Breast epithelium (tissue), 4 donors: ENCODE data around the gene SDK1. TPM values are rescaled to one million over a fixed set of nuclear protein-coding genes. Genes with fewer than 3 reads are reported as not detected.

Source experiments
- DNase-seq, 2 donors: peaks; one replicate each; pipeline ENCODE4 v3.0.0-alpha.2; 2019; ENCODE audit warnings: low spot score in 2 of 2
- H3K27ac ChIP-seq, 2 donors: fragments of 200-600 bp; sonication (generic) in 1 of 2; one replicate each; pipeline ENCODE4 v1.5.1; 2016 to 2019; ENCODE audit warnings: mild to moderate bottlenecking in 1 of 2
- H3K27me3 ChIP-seq, 2 donors: fragments of 200-600 bp; sonication (generic) in 1 of 2; one replicate each; pipeline versions ENCODE4 v1.5.1 to v1.6.0; 2017 to 2019; ENCODE audit warnings: control low read depth in 1 of 2, mild to moderate bottlenecking in 1 of 2
- H3K36me3 ChIP-seq: fragments of 200-600 bp; one replicate; pipeline ENCODE4 v1.5.1; 2019
- H3K4me1 ChIP-seq, 2 donors: fragments of 200-600 bp; sonication (generic); one replicate each; pipeline ENCODE4 v1.5.1; 2016 to 2019; ENCODE audit warnings: control low read depth in 1 of 2
- H3K4me3 ChIP-seq, 3 donors: fragments of 200-600 bp; sonication (generic); 1 replicate in 2 of 3; 2 replicates in 1 of 3; pipeline ENCODE4 v1.5.1; 2016 to 2019; ENCODE audit warnings: mild to moderate bottlenecking in 3 of 3, moderate library complexity in 2 of 3
- H3K9me3 ChIP-seq, 2 donors: fragments of 200-600 bp; sonication (generic) in 1 of 2; one replicate each; pipeline ENCODE4 v1.5.1; 2016 to 2019; ENCODE audit warnings: control low read depth in 1 of 2
- CTCF ChIP-seq, 3 donors: fragments of 450-650 bp; IDR thresholded peaks; one replicate each; pipeline ENCODE4 v1.5.1; 2016 to 2017; ENCODE audit warnings: antibody characterized with exemption in 3 of 3, mild to moderate bottlenecking in 3 of 3, moderate library complexity in 3 of 3
- POLR2A ChIP-seq: fragments of 450-650 bp; IDR thresholded peaks from one replicate; pipeline ENCODE4 v1.6.1; 2016; ENCODE audit warnings: antibody characterized with exemption, mild to moderate bottlenecking, moderate library complexity
- POLR2AphosphoS5 ChIP-seq, 3 donors: sonication (generic); formaldehyde crosslinking; IDR thresholded peaks; one replicate each; pipeline ENCODE4 v1.6.1; 2017; ENCODE audit warnings: antibody characterized with exemption in 3 of 3
- intact Hi-C: fragments of 100-400 bp; cut with DNase I; formaldehyde crosslinking; loops from one replicate; pipeline ENCODE4 v1.15.1; 2023; ENCODE audit warnings: low total_unique reads
- total RNA-seq, 3 donors: library from RNA; depleted of rRNA; stranded (reverse); fragments of >200 nt; gene quantifications; one replicate each; pipeline ENCODE4 v1.1.0, GENCODE V29; 2016

Gene SDK1
- total RNA-seq, 3 donors from 2014 or later, result 3.7 to 18.2 (median 6.6) TPM

- intact Hi-C loops, result no loop called here
- no peaks in the 10 kb centered on the region for H3K27me3 ChIP-seq
- H3K4me3 ChIP-seq, result no peak overlapping the region
- H3K9me3 ChIP-seq, result no peaks in the 10 kb centered on the region
- DNase-seq, result no peak
- H3K27ac ChIP-seq, result no peak overlapping the region
- H3K36me3 ChIP-seq, result no peaks in the 10 kb centered on the region
- no peaks in the 10 kb centered on the region for H3K4me1 ChIP-seq
- TF ChIP-seq CTCF (IDR thresholded peaks at IDR 0.05) (no peak), POLR2A (no peak), POLR2AphosphoS5 (IDR thresholded peaks at IDR 0.05) (no peak)
Observed at GRCh38 chr7:3914051-3914775, 613.2 kb downstream of the SDK1 start.

DNA sequence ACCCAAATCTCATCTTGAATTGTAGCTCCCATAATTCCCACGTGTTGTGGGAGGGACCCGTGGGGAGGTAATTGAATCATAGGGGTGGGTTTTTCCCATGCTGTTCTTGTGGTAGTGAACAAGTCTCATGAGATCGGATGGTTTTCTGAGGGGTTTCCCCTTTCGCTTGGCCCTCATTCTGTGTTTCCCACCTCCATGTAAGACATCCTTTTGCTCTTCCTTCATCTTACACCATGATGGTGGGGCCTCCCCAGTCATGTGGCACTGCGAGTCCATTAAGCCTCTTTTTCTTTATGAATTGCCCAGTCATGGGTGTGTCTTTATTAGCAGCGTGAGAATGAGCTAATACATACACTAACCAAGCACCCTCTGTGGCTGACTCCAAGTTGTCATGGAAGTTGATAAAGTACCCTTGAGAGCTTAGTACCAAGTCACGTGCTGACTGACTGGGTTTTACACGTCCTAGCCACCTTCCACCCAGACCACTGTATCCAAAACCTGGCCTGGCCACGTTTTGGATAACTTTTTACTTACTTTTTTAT lies 614.4 kb downstream of the SDK1 start:
- H3K27me3 ChIP-seq, result no peaks in the 10 kb centered on the region
- no peak overlapping the region for H3K4me3 ChIP-seq
- TF ChIP-seq POLR2AphosphoS5 (IDR thresholded peaks at IDR 0.05), result no peak
- no peak for TF ChIP-seq CTCF (IDR thresholded peaks at IDR 0.05)
- TF ChIP-seq POLR2A, result no peak
- intact Hi-C loops, result no loop called here
- H3K36me3 ChIP-seq, result no peaks in the 10 kb centered on the region
- no peak overlapping the region for H3K27ac ChIP-seq
- no peaks in the 10 kb centered on the region for H3K4me1 ChIP-seq
- DNase-seq, result no peak
- no peaks in the 10 kb centered on the region for H3K9me3 ChIP-seq

DNA sequence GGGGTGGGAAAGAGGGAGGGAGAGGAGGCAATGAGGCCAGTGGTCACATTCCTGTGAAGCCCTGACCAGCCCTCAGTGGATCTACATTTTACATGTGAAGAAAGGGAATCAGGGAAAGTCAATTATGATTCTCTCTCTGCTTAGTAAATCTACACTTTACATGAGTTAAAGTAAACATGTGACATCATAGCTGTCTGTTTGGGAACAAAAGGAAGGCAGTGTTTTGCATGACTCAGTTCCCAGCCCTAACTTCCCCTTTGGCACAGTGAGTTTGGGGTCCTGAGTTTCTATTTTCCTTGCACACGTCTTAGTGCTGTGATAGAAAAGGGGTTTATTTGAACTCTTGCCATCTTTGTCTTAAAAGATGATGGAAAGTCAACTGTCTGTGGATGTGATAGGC lies 615.1 kb downstream of the SDK1 start:
- intact Hi-C loops, result no loop called here
- TF ChIP-seq POLR2A (no peak), CTCF (IDR thresholded peaks at IDR 0.05) (no peak), POLR2AphosphoS5 (IDR thresholded peaks at IDR 0.05) (no peak)
- no peak overlapping the region for H3K4me3 ChIP-seq
- no peaks in the 10 kb centered on the region for H3K9me3 ChIP-seq
- H3K36me3 ChIP-seq, result no peaks in the 10 kb centered on the region
- DNase-seq, result no peak
- H3K4me1 ChIP-seq, result no peaks in the 10 kb centered on the region
- no peaks in the 10 kb centered on the region for H3K27me3 ChIP-seq
- H3K27ac ChIP-seq, result no peak overlapping the region

GRCh38 chr7:3917436-3917835 lies 616.4 kb downstream of the SDK1 start:
- no peak for DNase-seq
- Histone ChIP-seq H3K4me1 (no peaks in the 10 kb centered on the region), H3K4me3 (no peak overlapping the region), H3K36me3 (no peaks in the 10 kb centered on the region), H3K27ac (no peak overlapping the region), H3K27me3 (no peaks in the 10 kb centered on the region), H3K9me3 (no peaks in the 10 kb centered on the region)
- no peak for TF ChIP-seq POLR2AphosphoS5 (IDR thresholded peaks at IDR 0.05)
- intact Hi-C loops, result no loop called here

- H3K27ac ChIP-seq, result no peak overlapping the region
- H3K9me3 ChIP-seq, result no peaks in the 10 kb centered on the region
- intact Hi-C loops, result no loop called here
- no peak for DNase-seq
- no peaks in the 10 kb centered on the region for H3K36me3 ChIP-seq
- TF ChIP-seq CTCF (IDR thresholded peaks at IDR 0.05) (no peak), POLR2A (no peak), POLR2AphosphoS5 (IDR thresholded peaks at IDR 0.05) (no peak)
- no peaks in the 10 kb centered on the region for H3K27me3 ChIP-seq
- H3K4me1 ChIP-seq, result no peaks in the 10 kb centered on the region
- no peak overlapping the region for H3K4me3 ChIP-seq
Observed at GRCh38 chr7:3918576-3918975, 617.5 kb downstream of the SDK1 start.
